SK-N-MC (cell line): ENCODE results near the gene RHBDL1.

Source experiments
- DNase-seq: peaks from one replicate; pipeline ENCODE4 v3.0.0-alpha.2; 2011; ENCODE audit warnings: low read depth, low spot score
- H3K27ac ChIP-seq: fragments of 200-600 bp; sonication (generic); 2 replicates; pipeline ENCODE4 v1.5.1; 2016; ENCODE audit warnings: mixed run types
- H3K36me3 ChIP-seq: fragments of 200-600 bp; sonication (generic); 2 replicates; pipeline ENCODE4 v1.6.1; 2017; ENCODE audit warnings: antibody characterized with exemption, low read length, mixed read lengths; ENCODE audit not compliant: insufficient read depth
- H3K4me3 ChIP-seq: fragments of 200-600 bp; sonication (generic); 2 replicates; pipeline ENCODE4 v1.5.1; 2016
- H3K9ac ChIP-seq: fragments of 200-600 bp; sonication (generic); 2 replicates; pipeline ENCODE4 v1.8.0; 2017; ENCODE audit warnings: mixed run types, mixed read lengths; ENCODE audit not compliant: insufficient read length
- H3K9me3 ChIP-seq: fragments of 200-600 bp; sonication (generic); 2 replicates; pipeline ENCODE4 v1.6.1; 2017; ENCODE audit warnings: low read depth, mild to moderate bottlenecking, antibody characterized with exemption, low read length, moderate library complexity, mixed read lengths
- EZH2 ChIP-seq: fragments of 200-600 bp; sonication (generic); IDR thresholded peaks from one replicate; pipeline ENCODE4 v1.6.1; 2017; ENCODE audit warnings: antibody characterized with exemption
- FOXP2 ChIP-seq: optimal IDR thresholded peaks from 2 replicates; pipeline ENCODE3; 2011; ENCODE audit warnings: mild to moderate bottlenecking, moderate library complexity; ENCODE audit not compliant: insufficient read depth; ENCODE audit errors: extremely low read length, control extremely low read depth
- POLR2AphosphoS5 ChIP-seq: IDR thresholded peaks from 2 replicates; pipeline ENCODE4 v1.6.1; 2012; ENCODE audit warnings: mild to moderate bottlenecking, low read depth, low read length, borderline replicate concordance

Gene RHBDL1

GRCh38 chr16:630249-630814 is 45.1 kb upstream of the RHBDL1 start:
- no peak overlapping the region for H3K9ac ChIP-seq
- no peak overlapping the region for H3K4me3 ChIP-seq
- H3K27ac ChIP-seq = no peak overlapping the region
- H3K36me3 ChIP-seq = no peaks in the 10 kb centered on the region
- no peak for DNase-seq
- TF ChIP-seq EZH2 (no peak), FOXP2 (no peak), POLR2AphosphoS5 (no peak)
- no peaks in the 10 kb centered on the region for H3K9me3 ChIP-seq

GRCh38 chr16:630815-631405 is 44.6 kb upstream of the RHBDL1 start, which contains the start of gene WFIKKN1:
Gene WFIKKN1 (plus strand): TSS chr16:630985. CDS start chr16:631254, 269 bp downstream.
- Histone ChIP-seq H3K27ac (no peak within 1 kb of the TSS), H3K9me3 (no peaks in the 10 kb centered on the region), H3K4me3 (no peak within 1 kb of the TSS), H3K36me3 (no peaks in the 10 kb centered on the region), H3K9ac (no peak within 1 kb of the TSS)
- no peak for DNase-seq
- no peak for TF ChIP-seq FOXP2
- no peak for TF ChIP-seq EZH2
- no peak for TF ChIP-seq POLR2AphosphoS5

GRCh38 chr16:631808-632358 is 43.6 kb upstream of the RHBDL1 start:
- H3K36me3 ChIP-seq = no peaks in the 10 kb centered on the region
- TF ChIP-seq POLR2AphosphoS5 = no peak
- TF ChIP-seq FOXP2 = no peak
- TF ChIP-seq EZH2 = no peak

GRCh38 chr16:632486-633335 is 42.8 kb upstream of the RHBDL1 start:
- H3K9ac ChIP-seq = no peak overlapping the region
- no peaks in the 10 kb centered on the region for H3K9me3 ChIP-seq
- H3K4me3 ChIP-seq = no peak overlapping the region
- no peaks in the 10 kb centered on the region for H3K36me3 ChIP-seq
- TF ChIP-seq EZH2 (no peak), FOXP2 (no peak), POLR2AphosphoS5 (no peak)
- H3K27ac ChIP-seq = no peak overlapping the region
- no peak for DNase-seq

More at GRCh38 chr16:631808-632358, 43.6 kb upstream of the RHBDL1 start:
- H3K9ac ChIP-seq = no peak overlapping the region
- H3K27ac ChIP-seq = no peak overlapping the region
- H3K4me3 ChIP-seq = no peak overlapping the region
- no peaks in the 10 kb centered on the region for H3K9me3 ChIP-seq
- no peak for DNase-seq

- no peaks in the 10 kb centered on the region for H3K36me3 ChIP-seq
- no peak for TF ChIP-seq EZH2
- no peak for TF ChIP-seq FOXP2
- no peak for TF ChIP-seq POLR2AphosphoS5
- no peak for DNase-seq
- no peaks in the 10 kb centered on the region for H3K9me3 ChIP-seq
- no peak overlapping the region for H3K9ac ChIP-seq
- H3K4me3 ChIP-seq = no peak overlapping the region
- H3K27ac ChIP-seq = no peak overlapping the region
Observed at GRCh38 chr16:633336-634050, 42.0 kb upstream of the RHBDL1 start.

- Histone ChIP-seq H3K4me3 (no peak overlapping the region), H3K36me3 (no peaks in the 10 kb centered on the region), H3K27ac (no peak overlapping the region), H3K9me3 (no peaks in the 10 kb centered on the region), H3K9ac (no peak overlapping the region)
- no peak for DNase-seq
- TF ChIP-seq EZH2 = no peak
- TF ChIP-seq FOXP2 = no peak
- no peak; the same call in 1 of the 2 replicates for TF ChIP-seq POLR2AphosphoS5
Observed at GRCh38 chr16:634051-634670, 41.3 kb upstream of the RHBDL1 start.

- H3K27ac ChIP-seq = no peak overlapping the region
- H3K36me3 ChIP-seq = no peaks in the 10 kb centered on the region
- no peak for DNase-seq
- no peak overlapping the region for H3K9ac ChIP-seq
- no peaks in the 10 kb centered on the region for H3K9me3 ChIP-seq
- TF ChIP-seq POLR2AphosphoS5 (no peak), EZH2 (no peak), FOXP2 (no peak)
- H3K4me3 ChIP-seq = peak overlapping the region; percentile 99
Observed at GRCh38 chr16:634996-635395, 40.5 kb upstream of the RHBDL1 start.
